NCI-H146 (cell line): Measurements from ENCODE around the gene DHRS13.
"Not testable (repeated sequence)": the region's sequence is repeated elsewhere in the genome, so short reads cannot be mapped to it uniquely, and the experiment has no call there.

Source experiments
- DNase-seq: peaks from one replicate; lab custom pipeline; 2025; lab: John Stamatoyannopoulos, UW

DHRS13 gene

GRCh38 chr17:28858801-28859355 is 44.0 kb downstream of the DHRS13 start:
- DNase-seq: no peak

- DNase-seq: no peak
Measured at GRCh38 chr17:28857905-28858800, 44.7 kb downstream of the DHRS13 start.

- DNase-seq: no peak
Measured at GRCh38 chr17:28856028-28856574, 46.8 kb downstream of the DHRS13 start.

- DNase-seq: no peak
Measured at GRCh38 chr17:28855336-28855679, 47.6 kb downstream of the DHRS13 start.

GRCh38 chr17:28854457-28855335 is 48.2 kb downstream of the DHRS13 start, which contains the start of gene ERAL1:
Gene ERAL1 (plus strand): TSS chr17:28855016. CDS start chr17:28855035, 19 bp downstream.
- peak; percentile 86 for DNase-seq

- DNase-seq: no peak
Measured at GRCh38 chr17:28853295-28853694, 49.6 kb downstream of the DHRS13 start.

GRCh38 chr17:28849281-28849680 is 53.6 kb downstream of the DHRS13 start:
- no peak for DNase-seq

GRCh38 chr17:28848667-28849066 is 54.2 kb downstream of the DHRS13 start:
- DNase-seq: not testable (repeated sequence)
